Measurements from ENCODE around the gene RPL4. TPM values are rescaled to one million over a fixed set of nuclear protein-coding genes. Genes with fewer than 3 reads are reported as not detected.

Gene RPL4
- total RNA-seq, 1 donor, result 2,311 TPM

- Histone ChIP-seq H3K4me2 (ENCODE audit: insufficient read depth, low read length) (no peak overlapping the region), H4K20me1 (ENCODE audit: insufficient read depth, low read length) (peaks cover 38% of the 10 kb centered on the region), H2AFZ (ENCODE audit: low read length) (no peak overlapping the region), H3K4me1 (ENCODE audit: insufficient read depth, low read length) (peaks cover 6% of the 10 kb centered on the region), H3K36me3 (ENCODE audit: insufficient read depth, low read length) (peaks cover 37% of the 10 kb centered on the region), H3K4me3 (ENCODE audit: insufficient read depth, low read length) (no peak overlapping the region), H3K79me2 (ENCODE audit: insufficient read depth, low read length) (peaks cover 5% of the 10 kb centered on the region), H3K27ac (ENCODE audit: low read depth, low read length) (no peak overlapping the region), H3K27me3 (ENCODE audit: insufficient read depth, low read length) (no peaks in the 10 kb centered on the region), H3K9me3 (ENCODE audit: low read depth, low read length) (no peaks in the 10 kb centered on the region)
- TF ChIP-seq CTCF (IDR thresholded peaks at IDR 0.05; ENCODE audit: extremely low read depth, low read depth, low read length), result no peak
- DNase-seq (ENCODE audit: insufficient read length, low spot score, missing footprints), result no peak
These were observed 22.1 kb downstream of the RPL4 start for GRCh38 chr15:66482539-66482938.

- Histone ChIP-seq H4K20me1 (ENCODE audit: insufficient read depth, low read length) (peaks cover 39% of the 10 kb centered on the region), H3K4me3 (ENCODE audit: insufficient read depth, low read length) (no peak overlapping the region), H3K9me3 (ENCODE audit: low read depth, low read length) (no peaks in the 10 kb centered on the region), H3K27me3 (ENCODE audit: insufficient read depth, low read length) (no peaks in the 10 kb centered on the region), H3K36me3 (ENCODE audit: insufficient read depth, low read length) (peaks cover 29% of the 10 kb centered on the region), H3K79me2 (ENCODE audit: insufficient read depth, low read length) (peaks cover 6% of the 10 kb centered on the region), H2AFZ (ENCODE audit: low read length) (no peak overlapping the region), H3K4me2 (ENCODE audit: insufficient read depth, low read length) (no peak overlapping the region), H3K4me1 (ENCODE audit: insufficient read depth, low read length) (peaks cover 6% of the 10 kb centered on the region), H3K27ac (ENCODE audit: low read depth, low read length) (no peak overlapping the region)
- TF ChIP-seq CTCF (IDR thresholded peaks at IDR 0.05; ENCODE audit: extremely low read depth, low read depth, low read length), result no peak
- no peak for DNase-seq (ENCODE audit: insufficient read length, low spot score, missing footprints)
These were observed 23.4 kb downstream of the RPL4 start for GRCh38 chr15:66481107-66481856.

GRCh38 chr15:66480267-66480666 lies 24.4 kb downstream of the RPL4 start:
- Histone ChIP-seq H3K27ac (ENCODE audit: low read depth, low read length) (no peak overlapping the region), H2AFZ (ENCODE audit: low read length) (no peak overlapping the region), H3K4me2 (ENCODE audit: insufficient read depth, low read length) (no peak overlapping the region), H3K36me3 (ENCODE audit: insufficient read depth, low read length) (peaks cover 25% of the 10 kb centered on the region), H3K4me1 (ENCODE audit: insufficient read depth, low read length) (peaks cover 6% of the 10 kb centered on the region), H3K4me3 (ENCODE audit: insufficient read depth, low read length) (no peak overlapping the region), H4K20me1 (ENCODE audit: insufficient read depth, low read length) (peaks cover 39% of the 10 kb centered on the region), H3K9me3 (ENCODE audit: low read depth, low read length) (no peaks in the 10 kb centered on the region), H3K79me2 (ENCODE audit: insufficient read depth, low read length) (peaks cover 6% of the 10 kb centered on the region), H3K27me3 (ENCODE audit: insufficient read depth, low read length) (no peaks in the 10 kb centered on the region)
- no peak for TF ChIP-seq CTCF (IDR thresholded peaks at IDR 0.05; ENCODE audit: extremely low read depth, low read depth, low read length)
- DNase-seq (ENCODE audit: insufficient read length, low spot score, missing footprints), result no peak

GRCh38 chr15:66477011-66477410 lies 27.6 kb downstream of the RPL4 start:
- no peak overlapping the region for H3K4me2 ChIP-seq (ENCODE audit: insufficient read depth, low read length)
- no peak overlapping the region for H2AFZ ChIP-seq (ENCODE audit: low read length)
- no peaks in the 10 kb centered on the region for H3K27me3 ChIP-seq (ENCODE audit: insufficient read depth, low read length)
- no peaks in the 10 kb centered on the region for H3K9me3 ChIP-seq (ENCODE audit: low read depth, low read length)
- DNase-seq (ENCODE audit: insufficient read length, low spot score, missing footprints), result no peak
- peaks cover 3% of the 10 kb centered on the region for H3K79me2 ChIP-seq (ENCODE audit: insufficient read depth, low read length)
- TF ChIP-seq CTCF (IDR thresholded peaks at IDR 0.05; ENCODE audit: extremely low read depth, low read depth, low read length), result no peak
- H3K4me3 ChIP-seq (ENCODE audit: insufficient read depth, low read length), result no peak overlapping the region
- peaks cover 7% of the 10 kb centered on the region for H3K36me3 ChIP-seq (ENCODE audit: insufficient read depth, low read length)
- peaks cover 11% of the 10 kb centered on the region for H3K4me1 ChIP-seq (ENCODE audit: insufficient read depth, low read length)
- no peak overlapping the region for H3K27ac ChIP-seq (ENCODE audit: low read depth, low read length)
- peaks cover 25% of the 10 kb centered on the region for H4K20me1 ChIP-seq (ENCODE audit: insufficient read depth, low read length)
